Activated CD4-positive, CD25-positive, alpha-beta regulatory T cell treated with anti-CD3 and anti-CD28 coated beads, Interleukin-2, amount 50 U/mL, for 16 hours (primary cell): Measurements from ENCODE around the gene NTRK1.

Source experiments
- DNase-seq: peaks from one replicate; pipeline ENCODE4 v3.0.0-alpha.2; 2020; ENCODE audit warnings: low read depth, low spot score

The NTRK1 gene

GRCh38 chr1:156897078-156897825, 36.6 kb downstream of the NTRK1 start:
- no peak for DNase-seq

- DNase-seq = no peak
Observed at GRCh38 chr1:156898161-156898566, 37.5 kb downstream of the NTRK1 start.

GRCh38 chr1:156898971-156899664, 38.5 kb downstream of the NTRK1 start:
- DNase-seq = no peak

GRCh38 chr1:156899956-156900718, 39.5 kb downstream of the NTRK1 start:
- no peak for DNase-seq

GRCh38 chr1:156900896-156901589, 40.4 kb downstream of the NTRK1 start:
- no peak for DNase-seq

GRCh38 chr1:156901590-156901900, 40.9 kb downstream of the NTRK1 start:
- no peak for DNase-seq

GRCh38 chr1:156901966-156902915, 41.6 kb downstream of the NTRK1 start:
- no peak for DNase-seq

- no peak for DNase-seq
Observed at GRCh38 chr1:156903328-156904091, 42.8 kb downstream of the NTRK1 start.

GRCh38 chr1:156904187-156904959, 43.7 kb downstream of the NTRK1 start:
- DNase-seq = no peak

- no peak for DNase-seq
Observed at GRCh38 chr1:156905176-156905575, 44.5 kb downstream of the NTRK1 start.

GRCh38 chr1:156905651-156906050, 45.0 kb downstream of the NTRK1 start:
- DNase-seq = no peak

GRCh38 chr1:156906206-156906906, 45.7 kb downstream of the NTRK1 start:
- DNase-seq = no peak

GRCh38 chr1:156908541-156908940, 47.9 kb downstream of the NTRK1 start:
- no peak for DNase-seq

- no peak for DNase-seq
Observed at GRCh38 chr1:156908955-156909354, 48.3 kb downstream of the NTRK1 start.

GRCh38 chr1:156909671-156910070, 49.0 kb downstream of the NTRK1 start:
- no peak for DNase-seq

- no peak for DNase-seq
Observed at GRCh38 chr1:156910309-156910782, 49.7 kb downstream of the NTRK1 start.

- DNase-seq = no peak
Observed at GRCh38 chr1:156911577-156912298, 51.1 kb downstream of the NTRK1 start.

- no peak for DNase-seq
Observed at GRCh38 chr1:156912310-156912709, 51.6 kb downstream of the NTRK1 start.
